ENCODE measurements around the gene GOPC. TPM values are rescaled to one million over a fixed set of nuclear protein-coding genes. Genes with fewer than 3 reads are reported as not detected.

The GOPC gene
- total RNA-seq, 1 experiment from 2014 or later, result 24.2 TPM

GRCh38 chr6:117530467-117531242, 71.7 kb downstream of the GOPC start:
- Histone ChIP-seq H4K20me1 (ENCODE audit: insufficient read depth) (no peaks in the 10 kb centered on the region), H2AFZ (ENCODE audit: low read depth, low read length, poor library complexity, severe bottlenecking) (no peak overlapping the region), H3K79me2 (ENCODE audit: insufficient read depth, low read length) (no peaks in the 10 kb centered on the region), H3K4me3 (replicated peaks in 1 of 2; ENCODE audit: low read depth in 1 of 2, low read length in 2 of 2) (no peak overlapping the region), H3K27me3 (ENCODE audit: insufficient read depth, low read length) (no peaks in the 10 kb centered on the region), H3K9ac (ENCODE audit: low read length) (no peak overlapping the region), H3K36me3 (ENCODE audit: control insufficient read depth in 1 of 2, insufficient read depth in 2 of 2, low read length in 2 of 2) (0 out of 4 replicates have a peak, but pooled peaks cover 0 to 4% of the 10 kb centered on the region in 2 experiments), H3K9me3 (ENCODE audit: control insufficient read depth in 1 of 2, insufficient read depth in 1 of 2, low read depth in 1 of 2, low read length in 2 of 2) (no peaks in the 10 kb centered on the region), H3K27ac (ENCODE audit: low read depth, low read length) (no peak overlapping the region), H3K4me1 (ENCODE audit: control insufficient read depth in 1 of 2, insufficient read depth in 2 of 2, low read length in 2 of 2) (no peaks in the 10 kb centered on the region; a peak in 1 of 4 replicates), H3K9me2 (ENCODE audit: insufficient read depth) (no peaks in the 10 kb centered on the region), H3K4me2 (ENCODE audit: low read length) (no peak overlapping the region)
- ChIA-PET RAD21 (ENCODE audit: low non-redundant PET in 1 of 2, low total read pairs in 2 of 2, uncharacterized antibody in 2 of 2, unreplicated experiment in 2 of 2) (no interaction called here), CTCF (no interaction called here), POLR2A (no interaction called here)
- DNase-seq (ENCODE audit: low read depth, low spot score), result no peak
- BruUV-seq (replicated peaks), result no TSS peak
- no peak for ATAC-seq
- intact Hi-C loops (cut with micrococcal nuclease), result no loop called here
- TF ChIP-seq EGR1 (IDR thresholded peaks at IDR 0.05; ENCODE audit: low read depth) (no peak), SP1 (IDR thresholded peaks at IDR 0.05; ENCODE audit: low read depth) (no peak), YY1 (IDR thresholded peaks at IDR 0.05; ENCODE audit: extremely low read depth, insufficient replicate concordance, low read depth, low read length) (no peak), MAX (IDR thresholded peaks at IDR 0.05) (no peak), CEBPB (IDR thresholded peaks at IDR 0.05; ENCODE audit: low read depth) (no peak), CBX3 (IDR thresholded peaks at IDR 0.05; ENCODE audit: low read depth) (no peak), ZFX (IDR thresholded peaks at IDR 0.05) (no peak), SRF (IDR thresholded peaks at IDR 0.05; ENCODE audit: low read depth) (no peak), TCF7L2 (IDR thresholded peaks at IDR 0.05; ENCODE audit: borderline replicate concordance, extremely low read depth, insufficient read depth, insufficient read length) (no peak), POLR2A (IDR thresholded peaks at IDR 0.05; ENCODE audit: borderline replicate concordance, extremely low read depth, insufficient read depth, insufficient read length) (no peak), SIN3A (IDR thresholded peaks at IDR 0.05; ENCODE audit: low read depth) (no peak), POLR2AphosphoS5 (IDR thresholded peaks at IDR 0.05; ENCODE audit: low read depth, low read length) (no peak)
- TF ChIP-seq, protein P1, sequence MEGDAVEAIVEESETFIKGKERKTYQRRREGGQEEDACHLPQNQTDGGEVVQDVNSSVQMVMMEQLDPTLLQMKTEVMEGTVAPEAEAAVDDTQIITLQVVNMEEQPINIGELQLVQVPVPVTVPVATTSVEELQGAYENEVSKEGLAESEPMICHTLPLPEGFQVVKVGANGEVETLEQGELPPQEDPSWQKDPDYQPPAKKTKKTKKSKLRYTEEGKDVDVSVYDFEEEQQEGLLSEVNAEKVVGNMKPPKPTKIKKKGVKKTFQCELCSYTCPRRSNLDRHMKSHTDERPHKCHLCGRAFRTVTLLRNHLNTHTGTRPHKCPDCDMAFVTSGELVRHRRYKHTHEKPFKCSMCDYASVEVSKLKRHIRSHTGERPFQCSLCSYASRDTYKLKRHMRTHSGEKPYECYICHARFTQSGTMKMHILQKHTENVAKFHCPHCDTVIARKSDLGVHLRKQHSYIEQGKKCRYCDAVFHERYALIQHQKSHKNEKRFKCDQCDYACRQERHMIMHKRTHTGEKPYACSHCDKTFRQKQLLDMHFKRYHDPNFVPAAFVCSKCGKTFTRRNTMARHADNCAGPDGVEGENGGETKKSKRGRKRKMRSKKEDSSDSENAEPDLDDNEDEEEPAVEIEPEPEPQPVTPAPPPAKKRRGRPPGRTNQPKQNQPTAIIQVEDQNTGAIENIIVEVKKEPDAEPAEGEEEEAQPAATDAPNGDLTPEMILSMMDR (IDR thresholded peaks at IDR 0.05 in 2 of 3, conservative IDR thresholded peaks at IDR 0.05 in 1 of 3; ENCODE audit: borderline replicate concordance in 1 of 3, insufficient read depth in 1 of 3, low read depth in 2 of 3, low read length in 2 of 3), result no peak
